Coronary artery (tissue), 2 donors: ENCODE data around the gene SPG7.
A peak's percentile ranks its signal among the peaks of the same experiment; 100 is the strongest.

Experiments
- DNase-seq: peaks from one replicate; pipeline ENCODE4 v3.0.0-alpha.2; 2017; ENCODE audit warnings: low spot score
- H3K27ac ChIP-seq, 2 donors: fragments of 200-600 bp; sonication (generic); one replicate each; pipeline ENCODE4 v1.5.1; 2016 to 2019
- H3K4me3 ChIP-seq: fragments of 200-600 bp; sonication (generic); 2 replicates; pipeline ENCODE4 v1.5.1; 2016; ENCODE audit warnings: mild to moderate bottlenecking, moderate library complexity
- CTCF ChIP-seq: fragments of 200-600 bp; sonication (generic); IDR thresholded peaks from one replicate; pipeline ENCODE4 v1.5.1; 2019; ENCODE audit warnings: antibody characterized with exemption

The SPG7 gene

GRCh38 chr16:89571636-89572035 is 63.4 kb downstream of the SPG7 start:
- no peak for DNase-seq
- no peak for TF ChIP-seq CTCF
- Histone ChIP-seq H3K4me3 (no peak overlapping the region), H3K27ac (no peak overlapping the region)

- TF ChIP-seq CTCF = no peak
- Histone ChIP-seq H3K4me3 (no peak overlapping the region), H3K27ac (no peak overlapping the region)
- no peak for DNase-seq
Measured at GRCh38 chr16:89572073-89572484, 63.9 kb downstream of the SPG7 start.

- DNase-seq = no peak
- no peak overlapping the region for H3K27ac ChIP-seq
- H3K4me3 ChIP-seq = no peak overlapping the region
- no peak for TF ChIP-seq CTCF
Measured at GRCh38 chr16:89572485-89573205, 64.4 kb downstream of the SPG7 start.

GRCh38 chr16:89573826-89574680 is 65.8 kb downstream of the SPG7 start:
- Histone ChIP-seq H3K4me3 (peak overlapping the region; percentile 62), H3K27ac (no peak overlapping the region)
- no peak for DNase-seq
- no peak for TF ChIP-seq CTCF

GRCh38 chr16:89574681-89575246 is 66.6 kb downstream of the SPG7 start:
- TF ChIP-seq CTCF = peak; percentile 18
- H3K4me3 ChIP-seq = peak overlapping the region; percentile 62
- no peak overlapping the region for H3K27ac ChIP-seq
- DNase-seq = no peak

GRCh38 chr16:89575247-89576152 is 67.3 kb downstream of the SPG7 start, which contains the start of gene CPNE7:
Gene CPNE7, plus strand, starts transcription at chr16:89575758. Its CDS starts 140 bp downstream, at chr16:89575898.
- DNase-seq = no peak
- H3K27ac ChIP-seq = no peak within 1 kb of the TSS
- peak within 1 kb of the TSS; percentile 62 for H3K4me3 ChIP-seq
- TF ChIP-seq CTCF = no peak
